ENCODE results near the gene GOLGA6L7.

DNA sequence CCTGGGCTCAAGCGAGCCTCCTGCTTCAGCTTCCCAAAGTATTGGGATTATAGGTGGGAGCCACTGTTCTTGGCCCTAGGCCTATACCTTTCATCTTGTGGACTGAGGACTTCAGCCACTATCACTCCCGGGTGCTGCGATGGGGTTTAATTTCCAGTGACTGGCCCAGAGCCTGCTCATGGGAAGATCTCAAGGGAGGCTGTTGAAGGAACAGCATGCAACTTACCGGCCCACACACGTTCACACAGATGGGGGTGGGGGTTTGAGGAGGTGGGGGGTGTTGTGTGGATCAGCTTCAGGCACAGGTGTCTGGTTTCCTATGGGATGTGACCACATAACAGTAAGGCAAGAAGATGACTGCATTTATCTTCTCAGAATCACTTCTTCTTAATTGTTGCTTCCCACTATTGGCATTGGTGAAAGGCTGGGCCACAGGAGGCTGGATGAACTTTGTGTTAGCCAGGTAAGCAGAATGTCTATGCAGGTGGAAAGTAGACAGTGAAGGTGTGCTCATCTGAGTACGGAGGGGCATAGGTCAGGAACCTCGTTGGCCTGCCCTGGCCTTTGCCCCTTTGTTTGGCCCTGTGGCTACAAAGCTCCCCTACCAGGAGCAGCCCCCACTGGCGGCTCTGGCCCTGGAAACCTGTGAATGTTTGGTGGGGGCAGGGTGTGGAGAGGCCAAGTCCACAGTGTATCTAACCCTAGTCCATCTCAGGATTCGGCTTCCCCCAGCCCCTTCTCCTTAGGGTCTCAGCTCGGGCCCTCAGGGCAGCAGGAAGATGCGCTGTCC is 35.9 kb upstream of the GOLGA6L7 start:
- no peak for TF ChIP-seq RAD21 (IDR thresholded peaks at IDR 0.05; ENCODE audit: low read length)
- no peak for TF ChIP-seq RFX5 (IDR thresholded peaks at IDR 0.05; ENCODE audit: low read depth, low read length)
- TF ChIP-seq, protein P1, sequence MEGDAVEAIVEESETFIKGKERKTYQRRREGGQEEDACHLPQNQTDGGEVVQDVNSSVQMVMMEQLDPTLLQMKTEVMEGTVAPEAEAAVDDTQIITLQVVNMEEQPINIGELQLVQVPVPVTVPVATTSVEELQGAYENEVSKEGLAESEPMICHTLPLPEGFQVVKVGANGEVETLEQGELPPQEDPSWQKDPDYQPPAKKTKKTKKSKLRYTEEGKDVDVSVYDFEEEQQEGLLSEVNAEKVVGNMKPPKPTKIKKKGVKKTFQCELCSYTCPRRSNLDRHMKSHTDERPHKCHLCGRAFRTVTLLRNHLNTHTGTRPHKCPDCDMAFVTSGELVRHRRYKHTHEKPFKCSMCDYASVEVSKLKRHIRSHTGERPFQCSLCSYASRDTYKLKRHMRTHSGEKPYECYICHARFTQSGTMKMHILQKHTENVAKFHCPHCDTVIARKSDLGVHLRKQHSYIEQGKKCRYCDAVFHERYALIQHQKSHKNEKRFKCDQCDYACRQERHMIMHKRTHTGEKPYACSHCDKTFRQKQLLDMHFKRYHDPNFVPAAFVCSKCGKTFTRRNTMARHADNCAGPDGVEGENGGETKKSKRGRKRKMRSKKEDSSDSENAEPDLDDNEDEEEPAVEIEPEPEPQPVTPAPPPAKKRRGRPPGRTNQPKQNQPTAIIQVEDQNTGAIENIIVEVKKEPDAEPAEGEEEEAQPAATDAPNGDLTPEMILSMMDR (conservative IDR thresholded peaks at IDR 0.05; ENCODE audit: low read depth, low read length) = no peak
- TF ChIP-seq MXI1 (IDR thresholded peaks at IDR 0.05; ENCODE audit: borderline replicate concordance, low read depth, low read length) = no peak
- no peak for TF ChIP-seq MAZ (IDR thresholded peaks at IDR 0.05; ENCODE audit: borderline replicate concordance, low read depth, low read length)
- TF ChIP-seq BHLHE40 (IDR thresholded peaks at IDR 0.05; ENCODE audit: low read depth, low read length) = no peak
- no peak for TF ChIP-seq MAFK (IDR thresholded peaks at IDR 0.05; ENCODE audit: low read depth, low read length)
- TF ChIP-seq, protein P2, sequence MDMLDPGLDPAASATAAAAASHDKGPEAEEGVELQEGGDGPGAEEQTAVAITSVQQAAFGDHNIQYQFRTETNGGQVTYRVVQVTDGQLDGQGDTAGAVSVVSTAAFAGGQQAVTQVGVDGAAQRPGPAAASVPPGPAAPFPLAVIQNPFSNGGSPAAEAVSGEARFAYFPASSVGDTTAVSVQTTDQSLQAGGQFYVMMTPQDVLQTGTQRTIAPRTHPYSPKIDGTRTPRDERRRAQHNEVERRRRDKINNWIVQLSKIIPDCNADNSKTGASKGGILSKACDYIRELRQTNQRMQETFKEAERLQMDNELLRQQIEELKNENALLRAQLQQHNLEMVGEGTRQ (IDR thresholded peaks at IDR 0.05; ENCODE audit: low read depth, low read length) = no peak
- no peak for TF ChIP-seq POLR2A (IDR thresholded peaks at IDR 0.05; ENCODE audit: low read depth, low read length)
- TF ChIP-seq, protein P3, sequence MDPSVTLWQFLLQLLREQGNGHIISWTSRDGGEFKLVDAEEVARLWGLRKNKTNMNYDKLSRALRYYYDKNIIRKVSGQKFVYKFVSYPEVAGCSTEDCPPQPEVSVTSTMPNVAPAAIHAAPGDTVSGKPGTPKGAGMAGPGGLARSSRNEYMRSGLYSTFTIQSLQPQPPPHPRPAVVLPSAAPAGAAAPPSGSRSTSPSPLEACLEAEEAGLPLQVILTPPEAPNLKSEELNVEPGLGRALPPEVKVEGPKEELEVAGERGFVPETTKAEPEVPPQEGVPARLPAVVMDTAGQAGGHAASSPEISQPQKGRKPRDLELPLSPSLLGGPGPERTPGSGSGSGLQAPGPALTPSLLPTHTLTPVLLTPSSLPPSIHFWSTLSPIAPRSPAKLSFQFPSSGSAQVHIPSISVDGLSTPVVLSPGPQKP (IDR thresholded peaks at IDR 0.05; ENCODE audit: borderline replicate concordance, low read depth, low read length) = no peak
- TF ChIP-seq RCOR1 (IDR thresholded peaks at IDR 0.05; ENCODE audit: insufficient replicate concordance, low read length) = no peak
- no peak for TF ChIP-seq FOS (IDR thresholded peaks at IDR 0.05; ENCODE audit: low read depth, low read length)
- no peak for TF ChIP-seq NFE2L2 (IDR thresholded peaks at IDR 0.05; ENCODE audit: low read depth, low read length)

All from IMR-90 (cell line).